Bone marrow (tissue), 2 donors: ENCODE measurements around the gene GP9.
"Not testable (repeated sequence)": the region's sequence is repeated elsewhere in the genome, so short reads cannot be mapped to it uniquely, and the experiment has no call there.

Source experiments
- DNase-seq, 2 donors: peaks; one replicate each; lab custom pipeline; 2025; lab: John Stamatoyannopoulos, UW

Gene GP9

DNA sequence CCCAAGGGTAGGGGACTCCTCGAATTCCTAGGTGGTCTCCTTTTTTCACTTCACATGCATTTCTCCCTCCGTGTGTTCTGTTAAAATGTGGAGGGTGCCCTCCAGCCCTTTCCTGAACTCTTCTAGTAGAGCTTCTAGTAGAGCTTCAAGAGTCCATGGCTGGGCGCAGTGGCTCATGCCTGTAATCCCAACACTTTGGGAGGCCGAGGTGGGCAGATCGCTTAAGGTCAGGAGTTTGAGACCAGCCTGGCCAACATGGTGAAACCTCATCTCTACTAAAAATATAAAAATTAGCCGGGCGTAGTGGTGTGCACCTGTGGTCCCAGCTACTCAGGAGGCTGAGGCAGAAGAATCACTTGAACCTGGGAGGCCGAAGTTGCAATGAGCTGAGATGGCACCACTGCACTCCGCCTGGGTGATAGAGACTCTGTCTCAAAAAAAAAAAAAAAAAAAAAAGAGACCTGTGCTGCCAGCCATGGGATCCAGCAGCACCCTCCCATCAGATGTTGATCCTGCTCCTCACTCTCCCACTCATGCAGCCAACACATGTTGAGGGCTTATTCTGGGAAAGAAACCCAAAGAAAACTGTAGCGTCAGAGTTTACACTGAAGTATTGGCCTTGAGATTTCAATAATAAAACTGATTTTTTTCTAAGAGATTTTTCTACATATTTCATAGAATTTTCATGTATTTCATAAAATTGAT, 50.6 kb downstream of the GP9 start:
- not testable (repeated sequence) for DNase-seq
